ENCODE results near the gene ASTE1.
A peak's percentile ranks its signal among the peaks of the same experiment; 100 is the strongest.

ASTE1 gene, protein sequence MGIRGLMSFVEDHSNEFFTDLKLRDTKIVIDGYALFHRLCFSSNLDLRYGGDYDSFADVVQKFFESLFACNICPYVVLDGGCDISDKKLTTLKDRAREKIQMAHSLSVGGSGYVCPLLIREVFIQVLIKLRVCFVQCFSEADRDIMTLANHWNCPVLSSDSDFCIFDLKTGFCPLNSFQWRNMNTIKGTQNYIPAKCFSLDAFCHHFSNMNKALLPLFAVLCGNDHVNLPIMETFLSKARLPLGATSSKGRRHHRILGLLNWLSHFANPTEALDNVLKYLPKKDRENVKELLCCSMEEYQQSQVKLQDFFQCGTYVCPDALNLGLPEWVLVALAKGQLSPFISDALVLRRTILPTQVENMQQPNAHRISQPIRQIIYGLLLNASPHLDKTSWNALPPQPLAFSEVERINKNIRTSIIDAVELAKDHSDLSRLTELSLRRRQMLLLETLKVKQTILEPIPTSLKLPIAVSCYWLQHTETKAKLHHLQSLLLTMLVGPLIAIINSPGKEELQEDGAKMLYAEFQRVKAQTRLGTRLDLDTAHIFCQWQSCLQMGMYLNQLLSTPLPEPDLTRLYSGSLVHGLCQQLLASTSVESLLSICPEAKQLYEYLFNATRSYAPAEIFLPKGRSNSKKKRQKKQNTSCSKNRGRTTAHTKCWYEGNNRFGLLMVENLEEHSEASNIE

DNA sequence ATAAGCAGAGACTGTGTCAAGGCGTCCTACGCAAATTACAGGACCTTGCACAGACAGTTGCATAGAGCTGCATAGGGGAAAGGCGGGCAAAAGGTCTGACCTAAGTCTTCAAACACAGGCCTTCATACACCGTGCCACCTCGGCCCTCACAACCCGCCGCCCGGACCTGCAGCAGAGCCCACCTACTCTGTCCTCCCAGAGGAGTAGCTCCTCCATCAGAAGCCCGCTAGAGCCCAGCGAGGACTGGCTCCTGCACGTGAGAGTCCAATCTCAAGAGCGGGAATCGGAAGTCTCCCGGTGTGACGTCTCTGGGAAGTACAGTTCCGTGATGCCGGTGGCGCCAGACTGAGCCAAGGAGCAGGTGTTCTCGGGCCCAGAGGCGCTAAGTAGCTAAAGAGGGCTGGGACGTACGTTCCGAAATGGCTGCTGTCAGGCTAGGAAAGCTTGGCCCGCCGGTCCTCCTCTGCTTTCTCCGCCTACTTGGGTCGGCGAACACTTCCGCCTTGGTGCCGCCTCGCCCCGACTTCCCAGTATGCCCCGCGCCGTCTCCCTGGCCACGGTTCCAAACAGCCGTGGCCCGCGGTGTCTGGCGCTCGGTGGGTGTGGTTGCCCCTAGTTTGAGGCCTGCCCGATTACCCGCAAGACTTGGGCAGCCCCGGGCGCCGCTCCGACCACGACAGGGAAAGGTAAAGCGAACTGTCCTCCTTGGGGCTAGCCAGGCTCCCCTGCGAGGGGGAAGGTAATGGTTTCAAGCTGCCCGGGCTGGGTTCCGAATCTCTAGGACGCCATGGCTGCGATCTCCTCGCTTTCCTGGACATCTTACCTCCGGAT lies at the start of gene ASTE1, which contains the start of gene NEK11:
ASTE1 (minus strand) TSS at position 505 of the 831 bp plus-strand sequence. CDS start 1,519 bp downstream, outside the sequence.
NEK11 (plus strand) TSS at position 557 of the 831 bp plus-strand sequence. CDS start 2,832 bp downstream, outside the sequence.
- Histone ChIP-seq H3K4me3 (ENCODE audit: low read length) (peak within 1 kb of the TSS; percentile 96), H3K4me1 (ENCODE audit: control insufficient read depth, insufficient read depth, low read length) (peaks cover 17% of the 10 kb centered on the region), H3K36me3 (ENCODE audit: control insufficient read depth, insufficient read depth, low read length, severe bottlenecking) (no peaks in the 10 kb centered on the region), H3K9me3 (ENCODE audit: control insufficient read depth, low read length) (no peaks in the 10 kb centered on the region), H3K27me3 (replicated peaks; ENCODE audit: control insufficient read depth, insufficient read depth, low read length) (no peaks in the 10 kb centered on the region), H3K9ac (ENCODE audit: low read length) (peak within 1 kb of the TSS; percentile 92)
- DNase-seq (ENCODE audit: low read depth) = peak; percentile 96

DNA sequence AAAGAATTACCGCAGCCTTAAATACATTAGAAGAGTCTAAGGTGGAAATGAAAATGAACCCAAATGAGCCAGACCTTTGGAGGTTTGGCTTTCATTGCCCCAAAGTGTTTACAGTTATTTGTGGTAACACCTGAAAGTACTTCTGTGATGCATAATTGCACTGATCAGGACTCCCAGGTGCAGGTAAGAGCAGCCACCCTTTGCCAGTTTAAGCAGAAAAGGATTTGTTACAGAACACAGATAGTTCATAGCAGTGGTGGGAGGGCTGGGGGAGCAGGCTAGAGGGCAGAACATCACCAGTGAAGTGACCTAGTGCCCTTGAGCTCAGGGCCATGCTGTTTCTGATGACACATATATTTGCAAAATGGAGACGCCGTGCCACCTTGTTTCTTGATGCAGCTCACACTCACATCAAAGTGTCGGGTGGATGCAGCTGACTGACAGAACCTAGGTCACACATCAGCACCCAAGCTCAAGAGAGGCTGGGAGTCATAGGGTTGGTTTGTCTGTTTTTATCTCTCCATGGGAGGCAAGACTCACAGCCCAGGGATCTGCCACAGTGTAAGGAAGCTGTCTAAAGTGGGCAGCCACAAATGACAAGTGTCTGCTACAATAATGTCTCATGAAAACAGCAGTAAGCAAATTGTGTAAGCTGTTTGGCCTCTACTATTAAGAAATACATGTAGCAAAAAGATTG lies 49.2 kb upstream of the ASTE1 start:
- Histone ChIP-seq H3K4me1 (ENCODE audit: control insufficient read depth, insufficient read depth, low read length) (peaks cover 22% of the 10 kb centered on the region), H3K9me3 (ENCODE audit: control insufficient read depth, low read length) (no peaks in the 10 kb centered on the region), H3K4me3 (ENCODE audit: low read length) (no peak overlapping the region), H3K36me3 (ENCODE audit: control insufficient read depth, insufficient read depth, low read length, severe bottlenecking) (no peaks in the 10 kb centered on the region), H3K27me3 (replicated peaks; ENCODE audit: control insufficient read depth, insufficient read depth, low read length) (no peaks in the 10 kb centered on the region), H3K9ac (ENCODE audit: low read length) (no peak overlapping the region)
- DNase-seq (ENCODE audit: low read depth) = no peak

DNA sequence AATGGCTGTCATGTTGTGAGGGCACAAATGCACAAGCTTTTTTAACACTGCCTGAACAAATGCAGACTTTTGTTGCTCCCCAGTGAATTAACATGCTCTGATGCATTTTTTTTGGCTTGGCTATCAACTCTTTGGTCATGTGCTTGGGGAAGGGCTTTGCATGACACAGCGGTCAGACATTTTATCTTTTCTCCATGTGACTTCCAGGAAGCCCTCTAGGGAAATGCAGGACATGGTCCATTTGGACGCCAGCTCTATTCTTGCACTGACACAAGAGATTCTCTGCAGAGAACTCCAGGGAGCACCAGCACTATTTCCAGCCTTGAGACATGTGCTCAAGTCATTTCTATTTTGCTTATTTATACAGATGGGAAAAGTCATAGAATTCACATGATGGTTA lies 46.2 kb upstream of the ASTE1 start:
- Histone ChIP-seq H3K9me3 (ENCODE audit: control insufficient read depth, low read length) (no peaks in the 10 kb centered on the region), H3K36me3 (ENCODE audit: control insufficient read depth, insufficient read depth, low read length, severe bottlenecking) (no peaks in the 10 kb centered on the region), H3K4me1 (ENCODE audit: control insufficient read depth, insufficient read depth, low read length) (peaks cover 22% of the 10 kb centered on the region), H3K9ac (ENCODE audit: low read length) (peak overlapping the region; percentile 38), H3K27me3 (replicated peaks; ENCODE audit: control insufficient read depth, insufficient read depth, low read length) (no peaks in the 10 kb centered on the region), H3K4me3 (ENCODE audit: low read length) (peak overlapping the region; percentile 24)
- peak; percentile 22 for DNase-seq (ENCODE audit: low read depth)

DNA sequence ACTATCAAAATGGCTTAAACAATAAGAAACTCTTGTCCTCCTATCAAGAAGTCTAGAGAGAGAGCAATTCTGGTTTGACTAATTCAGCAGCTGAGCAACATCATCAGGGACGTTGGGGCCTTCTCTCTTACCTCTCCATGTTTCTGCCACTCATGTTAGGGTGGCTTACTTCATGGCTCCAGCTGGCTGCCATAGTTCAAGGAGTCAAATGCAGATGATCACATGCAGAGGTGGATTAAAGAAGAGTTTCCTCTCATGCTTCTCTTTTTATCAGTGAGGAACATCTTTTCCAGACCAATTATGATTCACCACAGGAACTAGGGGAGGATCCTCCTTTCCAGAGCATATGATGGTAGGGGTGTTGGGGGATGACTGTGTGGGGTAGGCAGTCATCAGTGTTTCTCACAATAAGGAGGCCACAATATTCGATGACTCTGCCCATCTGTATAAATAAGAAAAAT lies 45.5 kb upstream of the ASTE1 start:
- no peaks in the 10 kb centered on the region for H3K9me3 ChIP-seq (ENCODE audit: control insufficient read depth, low read length)
- H3K9ac ChIP-seq (ENCODE audit: low read length) = peak overlapping the region; percentile 38
- DNase-seq (ENCODE audit: low read depth) = peak; percentile 0
- H3K4me3 ChIP-seq (ENCODE audit: low read length) = no peak overlapping the region
- H3K4me1 ChIP-seq (ENCODE audit: control insufficient read depth, insufficient read depth, low read length) = peaks cover 22% of the 10 kb centered on the region
- H3K36me3 ChIP-seq (ENCODE audit: control insufficient read depth, insufficient read depth, low read length, severe bottlenecking) = no peaks in the 10 kb centered on the region
- H3K27me3 ChIP-seq (replicated peaks; ENCODE audit: control insufficient read depth, insufficient read depth, low read length) = no peaks in the 10 kb centered on the region

DNA sequence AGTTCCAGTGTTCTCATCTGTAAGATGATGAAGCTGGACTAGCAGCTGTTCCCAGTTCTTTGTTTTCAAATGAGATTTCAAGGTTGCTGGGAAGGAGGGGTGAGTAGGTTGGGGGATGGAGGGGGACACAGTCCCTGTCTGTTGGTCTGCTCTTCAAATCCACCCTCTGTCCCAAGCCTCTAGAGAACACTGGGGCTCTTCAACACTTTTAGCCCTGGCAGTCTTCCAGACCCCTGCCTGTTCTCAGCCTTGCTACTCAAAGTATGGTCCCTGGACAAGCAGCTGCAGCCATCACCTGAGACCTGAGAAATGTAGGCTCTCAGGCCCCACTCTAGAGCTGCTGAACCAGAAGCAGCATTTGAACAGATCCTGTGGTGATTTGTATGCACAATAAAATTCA lies 41.4 kb upstream of the ASTE1 start:
- no peaks in the 10 kb centered on the region for H3K27me3 ChIP-seq (replicated peaks; ENCODE audit: control insufficient read depth, insufficient read depth, low read length)
- no peaks in the 10 kb centered on the region for H3K9me3 ChIP-seq (ENCODE audit: control insufficient read depth, low read length)
- peaks cover 11% of the 10 kb centered on the region for H3K4me1 ChIP-seq (ENCODE audit: control insufficient read depth, insufficient read depth, low read length)
- no peak overlapping the region for H3K4me3 ChIP-seq (ENCODE audit: low read length)
- no peak for DNase-seq (ENCODE audit: low read depth)
- H3K9ac ChIP-seq (ENCODE audit: low read length) = no peak overlapping the region
- no peaks in the 10 kb centered on the region for H3K36me3 ChIP-seq (ENCODE audit: control insufficient read depth, insufficient read depth, low read length, severe bottlenecking)

DNA sequence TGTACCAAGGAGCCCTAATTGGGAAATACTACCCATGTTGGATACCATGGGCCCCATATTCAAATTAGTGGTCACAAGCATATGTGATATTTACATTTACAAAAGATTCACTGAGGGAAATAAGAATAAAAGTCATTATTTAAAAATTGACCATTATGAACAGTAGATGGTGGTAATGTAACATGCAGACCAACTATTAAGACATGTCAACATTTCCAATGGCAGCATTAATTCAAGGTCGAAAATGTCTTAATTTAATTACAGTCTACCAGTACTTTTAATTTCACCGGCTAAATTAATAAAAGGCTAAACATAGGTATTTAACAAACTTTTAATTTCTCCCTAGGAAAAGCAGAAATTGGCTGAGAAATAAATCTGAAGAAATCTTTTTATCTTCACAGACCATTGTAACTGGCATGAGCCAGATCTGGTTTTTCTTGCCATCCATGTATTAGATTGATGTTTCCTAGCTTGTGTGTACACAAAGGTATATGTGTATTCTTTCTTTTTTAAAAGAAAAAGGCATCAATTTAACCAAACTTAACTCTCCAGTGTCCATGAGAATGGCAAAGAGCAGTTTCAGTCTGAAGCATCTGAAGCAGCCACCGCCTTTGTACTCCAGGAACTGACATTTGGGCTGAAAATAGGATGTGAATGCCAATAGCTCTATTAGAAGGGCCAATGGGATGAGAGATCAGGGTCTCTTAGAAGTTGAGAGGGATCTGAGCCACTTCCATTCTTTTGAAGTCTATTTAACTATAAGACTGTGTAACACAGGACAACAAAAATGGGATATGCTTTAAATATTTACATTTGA lies 26.6 kb upstream of the ASTE1 start:
- peak; percentile 38 for DNase-seq (ENCODE audit: low read depth)
- Histone ChIP-seq H3K36me3 (ENCODE audit: control insufficient read depth, insufficient read depth, low read length, severe bottlenecking) (no peaks in the 10 kb centered on the region), H3K4me1 (ENCODE audit: control insufficient read depth, insufficient read depth, low read length) (peaks cover 10% of the 10 kb centered on the region), H3K9ac (ENCODE audit: low read length) (peak overlapping the region; percentile 54), H3K9me3 (ENCODE audit: control insufficient read depth, low read length) (no peaks in the 10 kb centered on the region), H3K4me3 (ENCODE audit: low read length) (no peak overlapping the region), H3K27me3 (replicated peaks; ENCODE audit: control insufficient read depth, insufficient read depth, low read length) (no peaks in the 10 kb centered on the region)

DNA sequence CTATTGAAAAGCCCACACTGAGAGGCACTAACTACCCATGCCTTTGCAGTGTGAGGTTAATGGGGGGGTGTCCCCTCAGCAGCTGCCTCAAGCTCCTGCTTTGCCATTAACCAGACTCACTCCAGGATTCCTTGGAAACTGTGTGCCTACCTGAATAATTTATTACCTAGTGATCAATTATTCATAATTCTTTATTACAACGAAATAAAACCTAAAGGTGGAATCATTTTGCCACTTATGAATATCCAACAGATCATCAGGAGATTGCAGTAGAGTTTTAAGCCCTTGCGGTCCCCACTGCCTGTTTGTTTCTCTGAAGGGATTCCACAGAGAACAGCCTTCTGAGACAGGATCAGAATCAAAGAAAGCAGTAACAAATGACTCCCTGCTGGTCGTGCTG lies 23.4 kb upstream of the ASTE1 start:
- no peak for DNase-seq (ENCODE audit: low read depth)

DNA sequence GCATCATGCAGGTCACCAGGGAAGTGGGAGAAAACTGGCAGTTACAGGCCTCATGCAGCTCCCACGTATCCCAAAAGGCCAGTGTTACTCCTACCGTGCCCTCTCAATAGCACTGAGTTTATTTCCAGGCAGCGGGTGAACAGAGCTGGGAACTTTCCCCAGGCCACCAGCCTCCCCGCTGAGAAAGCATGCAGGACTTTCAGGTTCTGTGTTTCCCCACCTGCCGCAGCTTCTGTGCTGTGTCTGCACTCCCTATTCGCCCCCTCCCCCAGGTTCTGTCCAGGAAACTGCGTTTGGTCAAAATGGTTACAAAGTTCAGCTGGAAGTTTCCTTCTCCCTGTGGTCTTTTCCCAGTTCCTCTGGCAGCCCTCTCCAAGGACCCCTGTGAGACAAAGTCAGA lies 21.4 kb upstream of the ASTE1 start:
- no peak overlapping the region for H3K4me3 ChIP-seq (ENCODE audit: low read length)

More for the DNA sequence above, 23.4 kb upstream of the ASTE1 start:
- Histone ChIP-seq H3K4me1 (ENCODE audit: control insufficient read depth, insufficient read depth, low read length) (peaks cover 10% of the 10 kb centered on the region), H3K4me3 (ENCODE audit: low read length) (no peak overlapping the region), H3K36me3 (ENCODE audit: control insufficient read depth, insufficient read depth, low read length, severe bottlenecking) (no peaks in the 10 kb centered on the region), H3K9me3 (ENCODE audit: control insufficient read depth, low read length) (peaks cover under 1% of the 10 kb centered on the region), H3K27me3 (replicated peaks; ENCODE audit: control insufficient read depth, insufficient read depth, low read length) (no peaks in the 10 kb centered on the region), H3K9ac (ENCODE audit: low read length) (no peak overlapping the region)

DNA sequence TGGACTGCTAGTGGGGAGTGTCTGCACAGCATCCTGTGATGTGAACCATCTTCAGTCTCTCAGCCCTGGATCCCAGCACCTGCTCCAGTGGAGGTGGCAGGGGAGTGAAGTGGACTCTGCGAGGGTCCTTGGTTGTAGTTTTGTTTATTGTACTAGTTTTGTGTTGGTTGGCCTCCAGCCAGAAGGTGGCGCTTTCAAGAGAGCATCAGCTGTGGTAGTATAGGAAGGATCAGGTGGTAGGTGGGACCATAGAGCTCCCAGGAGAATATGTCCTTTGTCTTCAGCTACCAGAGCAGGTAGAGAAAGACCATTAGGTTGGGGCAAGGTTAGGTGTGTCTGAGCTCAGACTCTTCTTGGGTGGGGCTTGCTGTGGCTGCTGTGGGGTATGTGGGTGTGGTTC lies 21.0 kb upstream of the ASTE1 start:
- H3K4me3 ChIP-seq (ENCODE audit: low read length) = no peak overlapping the region
- DNase-seq (ENCODE audit: low read depth) = no peak
- H3K4me1 ChIP-seq (ENCODE audit: control insufficient read depth, insufficient read depth, low read length) = peaks cover 5% of the 10 kb centered on the region
- H3K9ac ChIP-seq (ENCODE audit: low read length) = no peak overlapping the region
- H3K9me3 ChIP-seq (ENCODE audit: control insufficient read depth, low read length) = peaks cover 3% of the 10 kb centered on the region
- H3K36me3 ChIP-seq (ENCODE audit: control insufficient read depth, insufficient read depth, low read length, severe bottlenecking) = no peaks in the 10 kb centered on the region
- H3K27me3 ChIP-seq (replicated peaks; ENCODE audit: control insufficient read depth, insufficient read depth, low read length) = no peaks in the 10 kb centered on the region

More for the DNA sequence above, 21.4 kb upstream of the ASTE1 start:
- Histone ChIP-seq H3K36me3 (ENCODE audit: control insufficient read depth, insufficient read depth, low read length, severe bottlenecking) (no peaks in the 10 kb centered on the region), H3K9me3 (ENCODE audit: control insufficient read depth, low read length) (peaks cover 3% of the 10 kb centered on the region), H3K9ac (ENCODE audit: low read length) (no peak overlapping the region), H3K27me3 (replicated peaks; ENCODE audit: control insufficient read depth, insufficient read depth, low read length) (no peaks in the 10 kb centered on the region), H3K4me1 (ENCODE audit: control insufficient read depth, insufficient read depth, low read length) (peaks cover 9% of the 10 kb centered on the region)
- DNase-seq (ENCODE audit: low read depth) = no peak

Data from adipocyte (in vitro differentiated cells).